KMS-11 (cell line): Measurements from ENCODE around the gene ZSCAN21.

ENCODE experiments used
- H2AFZ ChIP-seq: fragments of 200-600 bp; sonication (generic); 2 replicates; pipeline ENCODE4 v1.6.1; 2016; ENCODE audit warnings: antibody characterized with exemption, mixed run types, low read depth
- H3K27ac ChIP-seq: fragments of 200-600 bp; sonication (generic); 2 replicates; pipeline ENCODE4 v1.6.1; 2016; ENCODE audit warnings: mild to moderate bottlenecking, mixed run types
- H3K27me3 ChIP-seq: fragments of 200-600 bp; sonication (generic); 2 replicates; pipeline ENCODE4 v1.6.1; 2017; ENCODE audit warnings: mild to moderate bottlenecking, low read depth, mixed run types, moderate library complexity; ENCODE audit not compliant: insufficient read depth
- H3K36me3 ChIP-seq: fragments of 200-600 bp; sonication (generic); 2 replicates; pipeline ENCODE4 v1.6.1; 2017; ENCODE audit warnings: mild to moderate bottlenecking, mixed run types; ENCODE audit not compliant: insufficient read depth
- H3K4me1 ChIP-seq: fragments of 200-600 bp; sonication (generic); 2 replicates; pipeline ENCODE4 v1.6.1; 2016; ENCODE audit warnings: mild to moderate bottlenecking, low read depth, mixed run types; ENCODE audit not compliant: poor library complexity, severe bottlenecking
- H3K4me2 ChIP-seq: fragments of 200-600 bp; sonication (generic); 2 replicates; pipeline ENCODE4 v1.7.0; 2016; ENCODE audit warnings: mild to moderate bottlenecking, mixed run types
- H3K4me3 ChIP-seq: fragments of 200-600 bp; sonication (generic); IDR thresholded peaks from 2 replicates; pipeline ENCODE4 v1.6.1; 2017; ENCODE audit warnings: low read depth, low read length, mixed read lengths; ENCODE audit not compliant: insufficient read depth
- H3K79me2 ChIP-seq: fragments of 200-600 bp; sonication (generic); 2 replicates; pipeline ENCODE4 v1.6.1; 2016; ENCODE audit warnings: low read depth, mixed run types; ENCODE audit not compliant: insufficient read depth
- H3K9ac ChIP-seq: fragments of 200-600 bp; sonication (generic); 2 replicates; pipeline ENCODE4 v1.6.1; 2016; ENCODE audit warnings: mild to moderate bottlenecking, mixed run types
- H4K20me1 ChIP-seq: fragments of 200-600 bp; sonication (generic); 2 replicates; pipeline ENCODE4 v1.6.1; 2016; ENCODE audit warnings: mild to moderate bottlenecking, mixed run types; ENCODE audit not compliant: insufficient read depth
- CTCF ChIP-seq: fragments of 200-600 bp; sonication (generic); conservative IDR thresholded peaks from 2 replicates; pipeline ENCODE4 v1.6.1; 2017; ENCODE audit warnings: low read depth, mild to moderate bottlenecking, antibody characterized with exemption, low read length, moderate library complexity, mixed read lengths

Gene ZSCAN21

GRCh38 chr7:100099452-100099851 is 49.9 kb downstream of the ZSCAN21 start:
- H3K4me1 ChIP-seq: peaks cover 14% of the 10 kb centered on the region
- H4K20me1 ChIP-seq: 0 out of 2 replicates have a peak, but pooled peaks cover 5% of the 10 kb centered on the region
- no peak overlapping the region for H2AFZ ChIP-seq
- H3K4me2 ChIP-seq: peak overlapping the region; percentile 70
- H3K27ac ChIP-seq: no peak overlapping the region
- peaks cover 42% of the 10 kb centered on the region; the same call in 1 of the 2 replicates for H3K36me3 ChIP-seq
- H3K27me3 ChIP-seq: no peaks in the 10 kb centered on the region
- H3K9ac ChIP-seq: no peak overlapping the region
- TF ChIP-seq CTCF: no peak
- H3K79me2 ChIP-seq: peaks cover 45% of the 10 kb centered on the region
- H3K4me3 ChIP-seq: no peak overlapping the region

GRCh38 chr7:100100420-100101015 is 50.9 kb downstream of the ZSCAN21 start:
- no peak for TF ChIP-seq CTCF
- Histone ChIP-seq H3K27ac (peak overlapping the region; percentile 98), H3K4me1 (peaks cover 14% of the 10 kb centered on the region), H2AFZ (peak overlapping the region; percentile 36; the same call in 1 of the 2 replicates), H3K36me3 (peaks cover 34% of the 10 kb centered on the region; the same call in 1 of the 2 replicates), H4K20me1 (0 out of 2 replicates have a peak, but pooled peaks cover 5% of the 10 kb centered on the region), H3K27me3 (no peaks in the 10 kb centered on the region), H3K4me2 (peak overlapping the region; percentile 70), H3K79me2 (peaks cover 45% of the 10 kb centered on the region), H3K9ac (peak overlapping the region; percentile 100), H3K4me3 (peak overlapping the region; percentile 73)

GRCh38 chr7:100101016-100101862 is 51.7 kb downstream of the ZSCAN21 start, which contains the start of the genes AP4M1 and MCM7:
Gene AP4M1, plus strand, starts transcription at chr7:100101643. Its CDS starts 72 bp downstream, at chr7:100101715.
Gene MCM7, minus strand, starts transcription at chr7:100101397. Its CDS starts 103 bp downstream, at chr7:100101294.
- Histone ChIP-seq H3K36me3 (peaks cover 33% of the 10 kb centered on the region; the same call in 1 of the 2 replicates), H3K9ac (peak within 1 kb of the TSS; percentile 100), H4K20me1 (0 out of 2 replicates have a peak, but pooled peaks cover 5% of the 10 kb centered on the region), H3K27ac (peak within 1 kb of the TSS; percentile 98), H3K4me2 (peak within 1 kb of the TSS; percentile 75), H3K4me3 (peak within 1 kb of the TSS; percentile 73), H3K4me1 (peaks cover 14% of the 10 kb centered on the region), H3K27me3 (no peaks in the 10 kb centered on the region), H2AFZ (peak within 1 kb of the TSS; percentile 68), H3K79me2 (peaks cover 45% of the 10 kb centered on the region)
- TF ChIP-seq CTCF: no peak

GRCh38 chr7:100102950-100103840 is 53.6 kb downstream of the ZSCAN21 start:
- Histone ChIP-seq H3K4me2 (peak overlapping the region; percentile 75; the same call in 1 of the 2 replicates), H3K9ac (no peak overlapping the region), H3K4me1 (peaks cover 14% of the 10 kb centered on the region), H4K20me1 (0 out of 2 replicates have a peak, but pooled peaks cover 5% of the 10 kb centered on the region), H3K27ac (no peak overlapping the region), H3K4me3 (no peak overlapping the region), H2AFZ (no peak overlapping the region), H3K27me3 (no peaks in the 10 kb centered on the region), H3K79me2 (peaks cover 34% of the 10 kb centered on the region), H3K36me3 (peaks cover 16% of the 10 kb centered on the region; the same call in 1 of the 2 replicates)
- no peak for TF ChIP-seq CTCF
